K562 (cell line): ENCODE data around the gene PRTN3. TPM values are rescaled to one million over a fixed set of nuclear protein-coding genes. Genes with fewer than 3 reads are reported as not detected.

Experiments
- ATAC-seq: fragments of 200-7000 bp; cut with Tn5 transposase; 3 replicates; pipeline ENCODE4 v1.9.1; 2020; ENCODE audit warnings: moderate library complexity
- BruUV-seq: library from RNA; stranded (reverse); fragments of 400-500 nt; replicated peaks from 2 replicates; lab custom pipeline; 2021; lab: Mats Ljungman, UMichigan
- CTCF ChIA-PET: fragments of 300-600 bp; formaldehyde crosslinking; extraction: SDS; loops from one replicate; lab custom pipeline; 2021; ENCODE audit warnings: low intra/inter-chr PET ratio; lab: Yijun Ruan, JAX
- POLR2A ChIA-PET: fragments of 300-600, 350-650 bp; sonication (Branson Sonifier 250); formaldehyde crosslinking; extraction: SDS; loops from one replicate; lab custom pipeline; 2021; ENCODE audit warnings: antibody characterized with exemption, inconsistent platforms; lab: Yijun Ruan, JAX
- DNase-seq, 4 experiments: peaks; one replicate each; pipeline versions ENCODE4 v3.0.0 to v3.0.0-alpha.2; 2011 to 2018; ENCODE audit warnings: low spot score in 3 of 4, mixed read lengths in 3 of 4; ENCODE audit errors: extremely low read depth in 1 of 4
- FAIRE-seq: peaks from 2 replicates; lab custom pipeline; 2011; peaks lifted over from hg19 to GRCh38; lab: Jason Lieb, UNC
- H2AFZ ChIP-seq: 2 replicates; pipeline ENCODE4 v1.6.0; 2011; ENCODE audit warnings: low read depth, low read length, control low read depth, inconsistent platforms
- H3K27ac ChIP-seq: fragments of 200-600 bp; 3 replicates; pipeline ENCODE4 v1.8.0; 2011; ENCODE audit warnings: low read depth, mild to moderate bottlenecking, control low read depth, inconsistent platforms, low read length, moderate library complexity, mixed read lengths; ENCODE audit errors: extremely low read depth
- H3K27me3 ChIP-seq, 2 experiments: fragments of 300-600 bp in 1 of 2; 2 replicates in 1 of 2; 3 replicates in 1 of 2; pipeline versions ENCODE4 v1.6.0 to v1.8.0; 2011; ENCODE audit warnings: inconsistent platforms in 2 of 2, low read length in 2 of 2, mild to moderate bottlenecking in 1 of 2, mixed read lengths in 1 of 2, moderate library complexity in 1 of 2; ENCODE audit not compliant: control insufficient read depth in 2 of 2, insufficient read depth in 2 of 2
- H3K36me3 ChIP-seq: fragments of 300-600 bp; 3 replicates; pipeline ENCODE4 v1.8.0; 2011; ENCODE audit warnings: mild to moderate bottlenecking, low read length, inconsistent platforms; ENCODE audit not compliant: control insufficient read depth, insufficient read depth
- H3K4me1 ChIP-seq, 2 experiments: fragments of 200-600 bp in 1 of 2; replicated peaks in 1 of 2; 2 replicates in 1 of 2; 3 replicates in 1 of 2; pipeline versions ENCODE4 v1.5.1 to v1.8.0; 2011; ENCODE audit warnings: inconsistent platforms in 2 of 2, low read length in 2 of 2, mild to moderate bottlenecking in 1 of 2, mixed read lengths in 1 of 2, moderate library complexity in 1 of 2; ENCODE audit not compliant: control insufficient read depth in 2 of 2, insufficient read depth in 2 of 2
- H3K4me2 ChIP-seq: 2 replicates; pipeline ENCODE4 v1.6.1; 2011; ENCODE audit warnings: low read length, control low read depth, inconsistent platforms, mixed read lengths; ENCODE audit not compliant: insufficient read depth
- H3K4me3 ChIP-seq: fragments of 200-600 bp; sonication (generic), shearing (Covaris generic); 2 replicates; pipeline ENCODE4 v1.5.1; 2016; ENCODE audit warnings: control low read depth, inconsistent platforms
- H3K79me2 ChIP-seq: fragments of 200-600 bp; 3 replicates; pipeline ENCODE4 v1.8.0; 2011; ENCODE audit warnings: low read length, inconsistent platforms; ENCODE audit not compliant: control insufficient read depth, insufficient read depth
- H3K9ac ChIP-seq, 2 experiments: 2 replicates each; pipeline versions ENCODE4 v1.6.0 to v1.6.1; 2011; ENCODE audit warnings: low read depth in 2 of 2, low read length in 2 of 2, control low read depth in 1 of 2, inconsistent platforms in 1 of 2, mild to moderate bottlenecking in 1 of 2, mixed read lengths in 1 of 2; ENCODE audit not compliant: insufficient read depth in 1 of 2
- H3K9me1 ChIP-seq: one replicate; pipeline ENCODE4 v1.6.0; 2011; ENCODE audit warnings: inconsistent platforms, mild to moderate bottlenecking, low read length, moderate library complexity; ENCODE audit not compliant: control insufficient read depth, insufficient read depth
- H3K9me3 ChIP-seq: replicated peaks from 2 replicates; pipeline ENCODE4 v1.5.1; 2011; ENCODE audit warnings: low read depth, low read length, inconsistent platforms; ENCODE audit not compliant: control insufficient read depth, insufficient read depth
- H4K20me1 ChIP-seq: replicated peaks from 2 replicates; pipeline ENCODE4 v1.6.1; 2011; ENCODE audit warnings: low read length, inconsistent platforms, mixed read lengths; ENCODE audit not compliant: control insufficient read depth, insufficient read depth
- CHD1 ChIP-seq: fragments of 200-600 bp; sonication (generic); IDR thresholded peaks from one replicate; pipeline ENCODE4 v1.6.1; 2012; ENCODE audit warnings: mild to moderate bottlenecking, moderate library complexity, low read length, inconsistent platforms
- DMBX1 ChIP-seq: fragments of 250-450 bp; sonication (Bioruptor Pico); IDR thresholded peaks from 2 replicates; pipeline ENCODE4 v1.8.0; 2022; ENCODE audit warnings: inconsistent platforms, mild to moderate bottlenecking, moderate library complexity, borderline replicate concordance
- HEY1 ChIP-seq: fragments of 250-450 bp; sonication (Bioruptor Pico); IDR thresholded peaks from 2 replicates; pipeline ENCODE4 v1.5.0; 2020; ENCODE audit warnings: mild to moderate bottlenecking, moderate library complexity, borderline replicate concordance
- HMG20B ChIP-seq: fragments of 250-450 bp; sonication (Bioruptor Pico); IDR thresholded peaks from 2 replicates; pipeline ENCODE4 v1.5.0; 2021; ENCODE audit warnings: mild to moderate bottlenecking
- KLF16 ChIP-seq: IDR thresholded peaks from 2 replicates; pipeline ENCODE4 v1.6.1; 2016; ENCODE audit warnings: antibody characterized with exemption
- ZNF212 ChIP-seq: fragments of 450-650 bp; formaldehyde crosslinking; IDR thresholded peaks from 2 replicates; pipeline ENCODE4 v1.4.0; 2020; ENCODE audit warnings: mild to moderate bottlenecking
- ZNF311 ChIP-seq: fragments of 250-450 bp; sonication (Bioruptor Pico); IDR thresholded peaks from 2 replicates; pipeline ENCODE4 v1.4.0; 2020; ENCODE audit warnings: mild to moderate bottlenecking, moderate library complexity
- WGBS: fragments of 100-300 bp; shearing (Covaris generic); methylation state at CpG from one replicate; pipeline ENCODE4 v1.1.6; 2016; ENCODE audit warnings: low coverage, mixed read lengths; ENCODE audit not compliant: insufficient coverage; ENCODE audit errors: missing lambda C conversion rate; 5-methylcytosine and 5-hydroxymethylcytosine counted together
- in situ Hi-C: fragments of 300-500 bp; cut with MboI; formaldehyde crosslinking; loops from 4 replicates; pipeline ENCODE4 v1.15.0; 2018; ENCODE audit warnings: inconsistent platforms, mixed read lengths
- intact Hi-C: fragments of 100-400 bp; cut with micrococcal nuclease; formaldehyde crosslinking; loops from 2 replicates; pipeline ENCODE4 v1.14.2; 2022
- polyA plus RNA-seq, 8 experiments: library from polyadenylated mRNA; depleted of rRNA in 4 of 8; stranded (reverse) in 5 of 8; unstranded in 3 of 8; fragments of >200 nt; fragmentation: Nextera tagmentation in 2 of 8; fragmentation: Illumina TruSeq in 1 of 8; extraction: Ambion mirVana in 2 of 8; extraction: Trizol in 1 of 8; gene quantifications; 2 replicates each; pipeline versions ENCODE4 v1.2.1 to v1.2.3, GENCODE V29; 2011 to 2014; ENCODE audit warnings: inconsistent platforms in 1 of 8, missing spikeins in 1 of 8
- total RNA-seq, 7 experiments: library from RNA; depleted of rRNA in 6 of 7; stranded (reverse); fragments of >200 nt in 6 of 7; fragmentation: Illumina TruSeq in 2 of 7; extraction: Trizol in 2 of 7; gene quantifications; 2 replicates each; pipeline versions ENCODE4 v1.2.1 to v1.2.3, GENCODE V29; 2011 to 2021; ENCODE audit warnings: low replicate concordance in 1 of 7

Gene PRTN3
- total and polyA plus RNA-seq, 9 of the 15 experiments (the other 6 are each of a cell fraction or from before 2014, with no cell fraction given) = 0.14 to 0.86 (median 0.43) TPM; not detected in 3

DNA sequence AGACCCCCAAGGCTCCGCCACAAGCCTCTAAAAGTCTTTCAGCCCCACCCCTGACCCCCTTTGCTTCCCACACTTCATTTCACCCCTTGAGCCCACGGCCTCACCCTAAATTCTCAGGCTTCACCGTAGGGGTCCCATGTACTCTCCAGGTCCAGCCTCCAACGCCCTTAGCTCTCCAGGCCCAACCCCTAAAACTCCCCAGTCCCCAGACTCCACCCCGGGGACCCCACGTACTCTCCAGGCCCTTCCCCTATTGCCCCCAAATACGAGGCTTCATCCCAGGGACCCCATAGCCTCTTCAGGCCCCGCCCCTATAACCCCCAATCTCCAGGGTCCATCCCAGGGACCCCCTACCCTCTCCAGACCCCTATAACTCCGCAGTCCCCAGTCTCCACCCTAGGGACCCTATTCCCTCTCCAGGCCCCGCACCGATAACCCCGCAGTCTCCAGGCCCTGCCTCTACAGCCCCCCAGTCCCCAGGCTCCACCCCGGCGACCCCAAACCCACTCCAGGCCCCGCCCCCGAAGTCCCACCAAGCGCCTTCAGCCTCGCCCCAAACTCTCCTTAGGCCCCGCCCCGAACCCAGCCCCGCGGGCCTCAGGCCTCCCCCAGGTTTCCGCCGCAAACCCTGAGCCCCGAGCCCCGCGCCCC is 51.6 kb downstream of the PRTN3 start:
- peaks cover 9 to 68% of the 10 kb centered on the region in 2 experiments; a peak in 4 of 5 replicates for H3K4me1 ChIP-seq
- H3K4me3 ChIP-seq = peak overlapping the region; percentile 79
- CTCF ChIA-PET = interaction anchor here (1.3 kb wide), 1 partner anchor 26 kb away, joined by 3 read pairs; no protein-coding TSS in a partner anchor
- WGBS = 7% methylated on average over 7 of the region's 27 CpGs
- FAIRE-seq = no peak
- H2AFZ ChIP-seq = no peak overlapping the region
- peak overlapping the region; percentile 83 for H3K4me2 ChIP-seq
- H4K20me1 ChIP-seq = peaks cover 6% of the 10 kb centered on the region
- in situ Hi-C loops = no loop called here
- POLR2A ChIA-PET = interaction anchor here (0.6 to 2.9 kb wide), 8 partner anchors 10 to 377 kb away, joined by 3 to 15 read pairs (median 3); partner anchors contain the start of genes CIRBP and PRTN3
- peak overlapping the region; percentile 100 for H3K27ac ChIP-seq
- H3K36me3 ChIP-seq = peaks cover 38% of the 10 kb centered on the region; the same call in 2 of the 3 replicates
- peak overlapping the region; percentile 73 to 95; a peak in 3 of 4 replicates for H3K9ac ChIP-seq
- no peaks in the 10 kb centered on the region for H3K9me1 ChIP-seq
- no peaks in the 10 kb centered on the region for H3K27me3 ChIP-seq
- no peaks in the 10 kb centered on the region for H3K9me3 ChIP-seq
- peak in 2 of 4 experiments; percentile 50 for DNase-seq
- peaks cover 36% of the 10 kb centered on the region for H3K79me2 ChIP-seq
- intact Hi-C loops = loop anchor here (2.0 kb wide), 1 partner anchor 14 kb away; no protein-coding TSS in a partner anchor
- BruUV-seq = TSS peak; percentile 34
- ATAC-seq = no peak
- TF ChIP-seq HMG20B (CRISPR knock-in tag) = no peak
- no peak for TF ChIP-seq ZNF212 (CRISPR knock-in tag)
- TF ChIP-seq DMBX1 = no peak
- peak; percentile 38 for TF ChIP-seq CHD1
- TF ChIP-seq ZNF311 (CRISPR knock-in tag) = no peak
- no peak for TF ChIP-seq KLF16
- TF ChIP-seq HEY1 = no peak
- TF ChIP-seq, all 486 proteins: peak for 1
